GM12878 (cell line): ENCODE data around the gene AHCYL2. TPM values are rescaled to one million over a fixed set of nuclear protein-coding genes. Genes with fewer than 3 reads are reported as not detected.

ENCODE experiments used
- ATAC-seq: fragments of 200-7000 bp; cut with Tn5 transposase; 3 replicates; pipeline ENCODE4 v1.9.1; 2020; ENCODE audit warnings: mild to moderate bottlenecking, moderate library complexity
- BruUV-seq: library from RNA; stranded (reverse); fragments of 400-500 nt; replicated peaks from 2 replicates; lab custom pipeline; 2021; lab: Mats Ljungman, UMichigan
- CTCF ChIA-PET: fragments of 300-600 bp; sonication (Branson Sonifier 250); formaldehyde crosslinking; extraction: SDS; loops from one replicate; lab custom pipeline; 2021; ENCODE audit warnings: inconsistent platforms; lab: Yijun Ruan, JAX
- POLR2A ChIA-PET: fragments of 350-600 bp; formaldehyde crosslinking; extraction: SDS; loops from one replicate; lab custom pipeline; 2021; ENCODE audit warnings: inconsistent platforms; lab: Charles Lee
- RAD21 ChIA-PET: fragments of 300-600 bp; sonication (Branson Sonifier 250); formaldehyde crosslinking; loops from one replicate; lab custom pipeline; 2023; ENCODE audit warnings: antibody characterized with exemption; ENCODE audit not compliant: unreplicated experiment; lab: Charles Lee
- SMC1A ChIA-PET: fragments of 300-600 bp; sonication (Branson Sonifier 250); formaldehyde crosslinking; loops from one replicate; lab custom pipeline; 2023; ENCODE audit not compliant: unreplicated experiment, uncharacterized antibody; lab: Charles Lee
- DNase-seq: peaks from one replicate; pipeline ENCODE4 v3.0.0-alpha.2; 2011; ENCODE audit warnings: low read depth, low spot score
- FAIRE-seq: peaks from 3 replicates; lab custom pipeline; 2011; peaks lifted over from hg19 to GRCh38; lab: Jason Lieb, UNC
- H2AFZ ChIP-seq: 2 replicates; pipeline ENCODE4 v1.6.0; 2011; ENCODE audit warnings: low read depth, low read length, control low read depth; ENCODE audit not compliant: control insufficient read depth
- H3K27ac ChIP-seq: 2 replicates; pipeline ENCODE4 v1.5.1; 2011; ENCODE audit warnings: control low read depth; ENCODE audit not compliant: control insufficient read depth, insufficient read depth
- H3K27me3 ChIP-seq, 2 experiments: replicated peaks in 1 of 2; 2 replicates each; pipeline versions ENCODE4 v1.6.0 to v1.6.1; 2011; ENCODE audit warnings: low read length in 1 of 2; ENCODE audit not compliant: control insufficient read depth in 2 of 2, insufficient read depth in 2 of 2
- H3K36me3 ChIP-seq, 2 experiments: 2 replicates each; pipeline ENCODE4 v1.5.1; 2011; ENCODE audit warnings: low read length in 1 of 2; ENCODE audit not compliant: control insufficient read depth in 2 of 2, insufficient read depth in 2 of 2
- H3K4me1 ChIP-seq: 2 replicates; pipeline ENCODE4 v1.6.1; 2011; ENCODE audit warnings: mild to moderate bottlenecking, low read length, moderate library complexity, mixed read lengths; ENCODE audit not compliant: control insufficient read depth, insufficient read depth
- H3K4me2 ChIP-seq: 2 replicates; pipeline ENCODE4 v1.6.0; 2011; ENCODE audit warnings: control low read depth; ENCODE audit not compliant: control insufficient read depth, insufficient read depth
- H3K4me3 ChIP-seq: fragments of 200-600 bp; sonication (generic); 2 replicates; pipeline ENCODE4 v1.5.1; 2016
- H3K79me2 ChIP-seq: 2 replicates; pipeline ENCODE4 v1.6.0; 2011; ENCODE audit warnings: low read length; ENCODE audit not compliant: control insufficient read depth, insufficient read depth
- H3K9ac ChIP-seq: 2 replicates; pipeline ENCODE4 v1.8.0; 2011; ENCODE audit warnings: low read length, control low read depth, mixed read lengths; ENCODE audit not compliant: control insufficient read depth, insufficient read depth
- H3K9me3 ChIP-seq: replicated peaks from 3 replicates; pipeline ENCODE4 v1.5.1; 2011; ENCODE audit warnings: mild to moderate bottlenecking, low read length; ENCODE audit not compliant: control insufficient read depth, insufficient read depth
- H4K20me1 ChIP-seq: 2 replicates; pipeline ENCODE4 v1.6.0; 2011; ENCODE audit not compliant: control insufficient read depth, insufficient read depth
- CHD2 ChIP-seq: IDR thresholded peaks from 2 replicates; pipeline ENCODE4 v1.6.1; 2011; ENCODE audit warnings: low read depth, low read length, improper control_type of control experiment, borderline replicate concordance
- GATAD2B ChIP-seq: fragments of 450-650 bp; conservative IDR thresholded peaks from 2 replicates; pipeline ENCODE4 v1.6.1; 2017; ENCODE audit warnings: low read depth, mild to moderate bottlenecking, moderate library complexity
- IKZF1 ChIP-seq: fragments of 450-650 bp; conservative IDR thresholded peaks from 2 replicates; pipeline ENCODE4 v1.6.1; 2017; ENCODE audit warnings: antibody characterized with exemption, mild to moderate bottlenecking
- NFIC ChIP-seq: IDR thresholded peaks from 2 replicates; pipeline ENCODE4 v1.6.1; 2012; ENCODE audit warnings: low read depth, mild to moderate bottlenecking, inconsistent platforms, low read length, moderate library complexity
- PAX8 ChIP-seq: fragments of 450-650 bp; IDR thresholded peaks from 2 replicates; pipeline ENCODE4 v1.6.1; 2017; ENCODE audit warnings: mild to moderate bottlenecking, moderate library complexity
- RELB ChIP-seq: fragments of 450-650 bp; IDR thresholded peaks from 2 replicates; pipeline ENCODE4 v1.6.1; 2017; ENCODE audit warnings: low read depth, mild to moderate bottlenecking, moderate library complexity
- WRNIP1 ChIP-seq: IDR thresholded peaks from 2 replicates; pipeline ENCODE4 v1.6.1; 2011; ENCODE audit warnings: low read depth, low read length, improper control_type of control experiment, borderline replicate concordance
- WGBS: methylation state at CpG from one replicate; pipeline ENCODE4 v1.1.6; 2016; ENCODE audit warnings: low lambda C conversion rate; ENCODE audit not compliant: insufficient replicate concordance, insufficient coverage; ENCODE audit errors: missing lambda C conversion rate; 5-methylcytosine and 5-hydroxymethylcytosine counted together
- in situ Hi-C: fragments of 300-500 bp; cut with MboI; formaldehyde crosslinking; loops from 9 replicates; pipeline ENCODE4 v1.14.3; 2018; ENCODE audit warnings: mixed read lengths
- intact Hi-C: fragments of 100-400 bp; cut with micrococcal nuclease; formaldehyde crosslinking; loops from one replicate; pipeline ENCODE4 v1.14.2; 2022; ENCODE audit not compliant: unreplicated experiment
- polyA plus RNA-seq, 11 experiments: library from polyadenylated mRNA; depleted of rRNA in 4 of 11; unstranded in 6 of 11; stranded (reverse) in 5 of 11; fragments of >200 nt; fragmentation: Nextera tagmentation in 4 of 11; fragmentation: Illumina TruSeq in 1 of 11; extraction: Ambion mirVana in 4 of 11; extraction: Trizol in 1 of 11; gene quantifications; 1 replicate in 1 of 11; 2 replicates in 10 of 11; pipeline versions ENCODE4 v1.2.1 to v1.2.3, GENCODE V29; 2011 to 2016; ENCODE audit warnings: inconsistent platforms in 2 of 11, missing spikeins in 2 of 11, low read depth in 1 of 11
- total RNA-seq, 4 experiments: library from RNA; depleted of rRNA in 3 of 4; stranded (reverse); fragments of >200 nt in 3 of 4; fragmentation: Illumina TruSeq in 1 of 4; extraction: Trizol in 1 of 4; gene quantifications; 2 replicates each; pipeline versions ENCODE4 v1.2.1 to v1.2.3, GENCODE V29; 2013 to 2021

The AHCYL2 gene
- total and polyA plus RNA-seq, 10 of the 15 experiments (the other 5 are each of a cell fraction or from before 2014, with no cell fraction given) = 1.7 to 29.1 (median 5.4) TPM

DNA sequence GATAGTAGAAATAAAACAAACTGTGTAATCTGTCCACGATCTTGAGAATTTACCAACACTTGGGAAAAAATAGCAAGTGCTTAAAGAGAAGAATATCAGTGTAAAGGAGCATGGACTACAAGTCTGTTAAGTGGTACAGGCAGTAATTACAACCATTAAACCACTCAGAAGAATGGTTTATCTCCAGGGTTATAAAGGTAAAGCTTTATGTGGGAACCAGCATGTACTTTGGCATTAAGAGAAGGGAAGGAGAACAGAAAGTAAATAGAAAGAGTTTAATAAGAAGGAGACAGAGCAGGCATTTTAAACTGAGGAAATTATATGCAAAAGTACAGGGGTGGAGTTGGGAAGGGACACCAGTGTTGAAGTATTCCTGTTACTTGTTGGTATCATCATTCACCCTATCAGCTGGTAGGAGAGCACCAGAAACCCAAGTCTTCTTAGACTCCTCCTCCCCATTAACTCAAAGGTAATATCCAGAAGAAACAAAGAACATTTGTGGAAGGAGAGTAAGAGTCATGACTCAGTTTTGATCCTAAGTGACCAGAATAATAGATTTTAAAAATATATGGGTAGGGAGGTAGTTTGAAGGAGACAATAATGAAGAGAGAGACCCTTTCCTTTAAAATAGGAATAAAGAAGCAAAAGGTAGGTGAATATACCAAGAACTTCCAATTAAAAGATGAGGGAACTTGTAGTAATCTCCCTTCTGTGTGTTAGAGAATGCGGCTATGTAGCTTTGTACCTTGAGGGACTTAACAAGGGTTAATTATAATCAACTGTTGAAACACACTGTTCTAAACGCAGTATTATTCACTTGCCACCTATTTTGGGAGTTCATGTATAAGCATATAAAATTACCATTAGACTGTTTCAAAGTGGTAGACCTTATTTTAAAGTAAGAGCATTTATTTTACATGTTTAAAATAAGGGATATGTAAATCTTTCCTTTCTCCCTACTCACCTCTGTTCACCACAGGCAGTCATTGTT, 117.3 kb downstream of the AHCYL2 start:
- Histone ChIP-seq H3K36me3 (no peaks in the 10 kb centered on the region), H3K4me1 (peaks cover 20% of the 10 kb centered on the region), H3K27me3 (no peaks in the 10 kb centered on the region), H2AFZ (no peak overlapping the region), H3K79me2 (no peaks in the 10 kb centered on the region), H4K20me1 (no peaks in the 10 kb centered on the region), H3K4me2 (no peak overlapping the region), H3K9ac (no peak overlapping the region), H3K4me3 (no peak overlapping the region), H3K9me3 (no peaks in the 10 kb centered on the region), H3K27ac (no peak overlapping the region)
- no peak for ATAC-seq
- no TSS peak for BruUV-seq
- ChIA-PET SMC1A (interaction anchor here (0.6 to 10.3 kb wide), 26 partner anchors 8 to 892 kb away, joined by 3 to 451 read pairs (median 4); partner anchors contain the start of genes AHCYL2 and STRIP2), CTCF (interaction anchor here (0.6 to 12.0 kb wide), 36 partner anchors 8 to 669 kb away, joined by 3 to 561 read pairs (median 4); partner anchors contain the start of gene STRIP2), POLR2A (interaction anchor here (0.9 to 3.0 kb wide), 3 partner anchors 25 to 130 kb away, joined by 3 to 27 read pairs (median 4); no protein-coding TSS in a partner anchor), RAD21 (interaction anchor here (0.5 to 5.7 kb wide), 30 partner anchors 9 to 915 kb away, joined by 3 to 333 read pairs (median 4); partner anchors contain the start of genes AHCYL2, NRF1 and STRIP2)
- DNase-seq = no peak
- in situ Hi-C loops = loop anchor here (10.0 kb wide), 1 partner anchor 303 kb away; no protein-coding TSS in a partner anchor
- no peak for TF ChIP-seq RELB
- TF ChIP-seq IKZF1 = no peak
- TF ChIP-seq PAX8 = no peak
- no peak for TF ChIP-seq CHD2
- no peak for TF ChIP-seq WRNIP1
- TF ChIP-seq NFIC = no peak
- no peak for TF ChIP-seq GATAD2B
- 43% methylated on average over 3 of the region's 3 CpGs for WGBS
- no peak for FAIRE-seq
- intact Hi-C loops = no loop called here
